ENCODE data around the gene TTF2. TPM values are rescaled to one million over a fixed set of nuclear protein-coding genes. Genes with fewer than 3 reads are reported as not detected.

Gene TTF2
- total and polyA plus RNA-seq, 2 of the 8 experiments (the other 6 are each of a cell fraction or from before 2014, with no cell fraction given) = 16.9 to 89.6 TPM

- no peak overlapping the region for H3K4me3 ChIP-seq (ENCODE audit: extremely low read depth in 1 of 4, insufficient read depth in 2 of 4, low read depth in 3 of 4, low read length in 4 of 4)
- H3K27me3 ChIP-seq (replicated peaks in 1 of 4; ENCODE audit: control insufficient read depth in 3 of 4, extremely low read depth in 1 of 4, insufficient read depth in 3 of 4, low read length in 3 of 4) = no peaks in the 10 kb centered on the region
- FAIRE-seq = no peak
- H2BK5ac ChIP-seq (ENCODE audit: low read depth, low read length) = no peak overlapping the region
- no peak overlapping the region for H3K18ac ChIP-seq (ENCODE audit: extremely low read depth, low read length)
- no peak overlapping the region for H2AFZ ChIP-seq (ENCODE audit: low read length)
- H3K36me3 ChIP-seq (ENCODE audit: control insufficient read depth in 2 of 4, insufficient read depth in 4 of 4, low read length in 3 of 4) = peaks cover 35 to 76% (median 68%) of the 10 kb centered on the region in 4 experiments
- H3K23ac ChIP-seq (ENCODE audit: insufficient read length) = no peak overlapping the region
- no peak overlapping the region for H4K5ac ChIP-seq (ENCODE audit: insufficient read length, low read depth, low read length)
- no peak overlapping the region for H3K56ac ChIP-seq (replicated peaks; ENCODE audit: insufficient read length, low read depth, low read length)
- no peaks in the 10 kb centered on the region for H3K9me3 ChIP-seq (ENCODE audit: insufficient read depth in 2 of 2, low read depth in 1 of 2, low read length in 1 of 2)
- no peak overlapping the region for H3K27ac ChIP-seq (ENCODE audit: low read depth, low read length)
- POLR2A ChIA-PET (ENCODE audit: partially characterized antibody) = no interaction called here
- H4K8ac ChIP-seq (ENCODE audit: extremely low read depth, insufficient read depth, low read length) = no peak overlapping the region; the same call in 1 of the 2 replicates
- no peak overlapping the region for H2BK20ac ChIP-seq (ENCODE audit: low read length)
- 91% methylated on average over 5 of the region's 5 CpGs; no CpG with 5 or more reads in 1 of the 2 experiments for WGBS, 2 experiments (ENCODE audit: extremely low coverage in 1 of 2, insufficient coverage in 1 of 2, insufficient read length in 1 of 2, insufficient replicate concordance in 2 of 2, low coverage in 1 of 2, low lambda C conversion rate in 2 of 2, missing lambda C conversion rate in 1 of 2)
- no peak for DNase-seq (ENCODE audit: low read depth in 1 of 2, low spot score in 2 of 2)
- no peak overlapping the region for H2BK15ac ChIP-seq (ENCODE audit: low read length)
- H4K20me1 ChIP-seq (replicated peaks in 1 of 2; ENCODE audit: control insufficient read depth in 1 of 2, insufficient read depth in 2 of 2, low read length in 2 of 2) = peaks cover 3 to 4% of the 10 kb centered on the region in 2 experiments
- H3K9ac ChIP-seq (replicated peaks in 1 of 4; ENCODE audit: extremely low read depth in 1 of 4, low read depth in 3 of 4, low read length in 3 of 4) = no peak overlapping the region
- H2BK120ac ChIP-seq (replicated peaks; ENCODE audit: low read depth, low read length) = no peak overlapping the region
- H4K91ac ChIP-seq (replicated peaks; ENCODE audit: insufficient read length, low read length) = no peak overlapping the region
- no peak overlapping the region for H2AK5ac ChIP-seq (ENCODE audit: low read depth, low read length)
- TF ChIP-seq EZH2 (IDR thresholded peaks at IDR 0.05; ENCODE audit: low read depth, low read length, severe bottlenecking) (no peak), POLR2A (IDR thresholded peaks at IDR 0.05; ENCODE audit: control extremely low read depth in 1 of 2, low read depth in 2 of 2, low read length in 2 of 2) (no peak), JUN (IDR thresholded peaks at IDR 0.05; ENCODE audit: low read depth, low read length) (no peak), KDM1A (IDR thresholded peaks at IDR 0.05; ENCODE audit: borderline replicate concordance, low read length) (no peak), NRF1 (IDR thresholded peaks at IDR 0.05; ENCODE audit: low read depth, low read length) (no peak), CHD1 (IDR thresholded peaks at IDR 0.05; ENCODE audit: low read depth, low read length) (no peak), KDM5A (IDR thresholded peaks at IDR 0.05; ENCODE audit: low read length) (no peak), GABPA (IDR thresholded peaks at IDR 0.05; ENCODE audit: borderline replicate concordance, insufficient read depth, low read length) (no peak)
- CTCF ChIA-PET (ENCODE audit: partially characterized antibody) = interaction anchor here (1.0 to 2.8 kb wide), 5 partner anchors 9 to 209 kb away, joined by 3 to 8 read pairs (median 4); no protein-coding TSS in a partner anchor
- no peak overlapping the region for H2BK12ac ChIP-seq (ENCODE audit: low read depth, low read length)
- H3K79me1 ChIP-seq (ENCODE audit: low read depth, low read length) = no peaks in the 10 kb centered on the region
- no peaks in the 10 kb centered on the region for H3K4me1 ChIP-seq (replicated peaks in 1 of 4; ENCODE audit: control insufficient read depth in 3 of 4, insufficient read depth in 4 of 4, low read length in 3 of 4)
- H3K4ac ChIP-seq (replicated peaks; ENCODE audit: insufficient read length, low read depth, low read length) = no peak overlapping the region
- no peak overlapping the region for H3K14ac ChIP-seq (ENCODE audit: insufficient read length)
- H3K23me2 ChIP-seq (ENCODE audit: low read depth, low read length) = no peaks in the 10 kb centered on the region
- peaks cover 0 to 5% of the 10 kb centered on the region in 2 experiments; a peak in 1 of 4 replicates for H3K79me2 ChIP-seq (ENCODE audit: control insufficient read depth in 1 of 2, insufficient read depth in 2 of 2, low read length in 2 of 2)
- H3K4me2 ChIP-seq (ENCODE audit: insufficient read depth in 1 of 2, low read depth in 2 of 2, low read length in 2 of 2) = no peak overlapping the region
These were observed 16.5 kb downstream of the TTF2 start for GRCh38 chr1:117076648-117077047.
